CD4-positive, alpha-beta T cell treated with Interleukin-15 for 1 hour (primary cell): ENCODE data around the gene CPSF4.
"Not testable (repeated sequence)": the region's sequence is repeated elsewhere in the genome, so short reads cannot be mapped to it uniquely, and the experiment has no call there.

ENCODE experiments used
- DNase-seq: peaks from one replicate; pipeline ENCODE4 v3.0.0-alpha.2; 2020

Gene CPSF4

GRCh38 chr7:99408379-99409191 is 30.2 kb upstream of the CPSF4 start, which contains the start of the genes BUD31 and PDAP1:
TSS of gene BUD31 (plus strand) at chr7:99408969. CDS start at chr7:99411093, 2,124 bp downstream.
TSS of gene PDAP1 (minus strand) at chr7:99408597. CDS start at chr7:99408548, 49 bp downstream.
- peak; percentile 93 for DNase-seq

- DNase-seq = no peak
Observed at GRCh38 chr7:99409192-99409572, 29.6 kb upstream of the CPSF4 start.

- no peak for DNase-seq
Observed at GRCh38 chr7:99409806-99410205, 28.9 kb upstream of the CPSF4 start.

GRCh38 chr7:99410635-99411034 is 28.1 kb upstream of the CPSF4 start:
- no peak for DNase-seq

- DNase-seq = not testable (repeated sequence)
Observed at GRCh38 chr7:99415513-99416127, 23.1 kb upstream of the CPSF4 start.

GRCh38 chr7:99418260-99418659 is 20.5 kb upstream of the CPSF4 start:
- DNase-seq = no peak

GRCh38 chr7:99419323-99420021 is 19.3 kb upstream of the CPSF4 start:
- DNase-seq = no peak

GRCh38 chr7:99420213-99420612 is 18.5 kb upstream of the CPSF4 start:
- DNase-seq = no peak

- no peak for DNase-seq
Observed at GRCh38 chr7:99420986-99421385, 17.8 kb upstream of the CPSF4 start.

- DNase-seq = no peak
Observed at GRCh38 chr7:99422186-99422585, 16.6 kb upstream of the CPSF4 start.

- DNase-seq = no peak
Observed at GRCh38 chr7:99422625-99423024, 16.1 kb upstream of the CPSF4 start.

GRCh38 chr7:99424932-99425730 is 13.6 kb upstream of the CPSF4 start:
- DNase-seq = no peak

GRCh38 chr7:99428972-99429566 is 9.7 kb upstream of the CPSF4 start:
- DNase-seq = no peak

- no peak for DNase-seq
Observed at GRCh38 chr7:99429756-99430155, 9.0 kb upstream of the CPSF4 start.

GRCh38 chr7:99431756-99432540 is 6.8 kb upstream of the CPSF4 start:
- DNase-seq = not testable (repeated sequence)

- DNase-seq = no peak
Observed at GRCh38 chr7:99433158-99433557, 5.6 kb upstream of the CPSF4 start.

- no peak for DNase-seq
Observed at GRCh38 chr7:99437946-99438572, 684 bp upstream of the CPSF4 start.

- DNase-seq = no peak
Observed at GRCh38 chr7:99440195-99440594, 1.5 kb downstream of the CPSF4 start.

- no peak for DNase-seq
Observed at GRCh38 chr7:99446096-99446495, 7.4 kb downstream of the CPSF4 start.

GRCh38 chr7:99447943-99448342 is 9.2 kb downstream of the CPSF4 start:
- DNase-seq = no peak

GRCh38 chr7:99448855-99449254 is 10.1 kb downstream of the CPSF4 start:
- DNase-seq = no peak
